Measurements from ENCODE around the gene NELL1. TPM values are rescaled to one million over a fixed set of nuclear protein-coding genes. Genes with fewer than 3 reads are reported as not detected.

NELL1 gene
- total RNA-seq, 4 donors from 2014 or later = not detected

DNA sequence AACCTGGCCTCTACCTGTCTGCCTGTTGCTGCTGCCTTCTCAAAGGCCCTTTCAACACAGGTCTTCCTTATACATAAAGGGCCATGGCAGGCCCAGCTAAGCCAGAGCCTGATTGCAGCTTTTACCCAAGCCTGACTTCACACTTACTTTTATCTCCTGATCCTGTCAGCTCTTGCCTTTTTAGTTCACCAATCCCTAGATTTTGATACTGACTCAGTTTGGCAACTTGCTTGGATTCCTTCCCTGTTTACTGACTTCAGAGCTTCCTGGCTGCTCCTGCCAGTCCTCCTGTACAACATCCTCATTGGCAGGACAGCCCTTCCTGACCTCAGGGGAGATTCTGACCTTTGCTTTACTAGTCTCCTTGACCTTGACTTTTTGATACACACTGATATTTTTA is 195.2 kb downstream of the NELL1 start:
- Histone ChIP-seq H3K9me3 (no peaks in the 10 kb centered on the region), H3K27me3 (no peaks in the 10 kb centered on the region), H3K4me3 (no peak overlapping the region), H3K4me1 (no peaks in the 10 kb centered on the region), H3K36me3 (no peaks in the 10 kb centered on the region), H3K27ac (no peak overlapping the region)
- ATAC-seq (no peak), DNase-seq (no peak)
- in situ Hi-C loops (cut with MboI; ENCODE audit: low sequenced_read_pairs in 4 of 4) (no loop called here), intact Hi-C loops (cut with DNase I; ENCODE audit: low total_unique reads) (no loop called here)
- TF ChIP-seq, protein P1, sequence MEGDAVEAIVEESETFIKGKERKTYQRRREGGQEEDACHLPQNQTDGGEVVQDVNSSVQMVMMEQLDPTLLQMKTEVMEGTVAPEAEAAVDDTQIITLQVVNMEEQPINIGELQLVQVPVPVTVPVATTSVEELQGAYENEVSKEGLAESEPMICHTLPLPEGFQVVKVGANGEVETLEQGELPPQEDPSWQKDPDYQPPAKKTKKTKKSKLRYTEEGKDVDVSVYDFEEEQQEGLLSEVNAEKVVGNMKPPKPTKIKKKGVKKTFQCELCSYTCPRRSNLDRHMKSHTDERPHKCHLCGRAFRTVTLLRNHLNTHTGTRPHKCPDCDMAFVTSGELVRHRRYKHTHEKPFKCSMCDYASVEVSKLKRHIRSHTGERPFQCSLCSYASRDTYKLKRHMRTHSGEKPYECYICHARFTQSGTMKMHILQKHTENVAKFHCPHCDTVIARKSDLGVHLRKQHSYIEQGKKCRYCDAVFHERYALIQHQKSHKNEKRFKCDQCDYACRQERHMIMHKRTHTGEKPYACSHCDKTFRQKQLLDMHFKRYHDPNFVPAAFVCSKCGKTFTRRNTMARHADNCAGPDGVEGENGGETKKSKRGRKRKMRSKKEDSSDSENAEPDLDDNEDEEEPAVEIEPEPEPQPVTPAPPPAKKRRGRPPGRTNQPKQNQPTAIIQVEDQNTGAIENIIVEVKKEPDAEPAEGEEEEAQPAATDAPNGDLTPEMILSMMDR (IDR thresholded peaks at IDR 0.05 in 4 of 5, conservative IDR thresholded peaks at IDR 0.05 in 1 of 5) = no peak
- no peak for TF ChIP-seq POLR2A (IDR thresholded peaks at IDR 0.05)

DNA sequence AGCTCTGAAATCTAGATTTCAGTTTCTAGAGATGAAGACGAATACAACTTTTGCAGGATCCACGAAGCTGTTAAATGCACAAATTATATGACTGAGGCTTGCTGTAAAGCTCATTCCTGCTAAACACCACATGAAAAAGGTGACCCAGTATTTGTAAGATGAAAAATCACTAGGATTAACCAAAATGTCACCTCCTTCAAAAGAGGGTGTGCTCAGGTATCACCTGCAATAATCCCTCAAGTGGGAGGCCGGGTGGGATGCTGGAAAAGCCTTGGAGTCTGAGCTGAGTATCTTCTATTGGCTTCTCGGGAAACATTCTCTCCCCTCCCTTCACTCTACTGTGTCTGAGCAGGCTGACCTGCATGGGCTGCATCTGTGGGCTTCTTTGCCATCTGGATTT is 195.8 kb downstream of the NELL1 start:
- no peak for TF ChIP-seq POLR2A (IDR thresholded peaks at IDR 0.05)
- TF ChIP-seq, protein P1 (IDR thresholded peaks at IDR 0.05 in 4 of 5, conservative IDR thresholded peaks at IDR 0.05 in 1 of 5) = no peak

GRCh38 chr11:20869123-20869522 is 199.7 kb downstream of the NELL1 start:
- H3K27ac ChIP-seq = no peak overlapping the region
- in situ Hi-C loops (cut with MboI; ENCODE audit: low sequenced_read_pairs in 4 of 4) (no loop called here), intact Hi-C loops (cut with DNase I; ENCODE audit: low total_unique reads) (no loop called here)
- ATAC-seq (no peak), DNase-seq (no peak)
- H3K4me3 ChIP-seq = no peak overlapping the region
- no peaks in the 10 kb centered on the region for H3K36me3 ChIP-seq
- no peaks in the 10 kb centered on the region for H3K27me3 ChIP-seq
- no peaks in the 10 kb centered on the region for H3K9me3 ChIP-seq
- no peaks in the 10 kb centered on the region for H3K4me1 ChIP-seq
- TF ChIP-seq, protein P1 (IDR thresholded peaks at IDR 0.05 in 4 of 5, conservative IDR thresholded peaks at IDR 0.05 in 1 of 5) = no peak

More for the DNA sequence above, 195.8 kb downstream of the NELL1 start:
- H3K27ac ChIP-seq = no peak overlapping the region
- no peaks in the 10 kb centered on the region for H3K36me3 ChIP-seq
- H3K4me1 ChIP-seq = no peaks in the 10 kb centered on the region
- H3K9me3 ChIP-seq = no peaks in the 10 kb centered on the region
- no peaks in the 10 kb centered on the region for H3K27me3 ChIP-seq
- intact Hi-C loops (cut with DNase I; ENCODE audit: low total_unique reads) (no loop called here), in situ Hi-C loops (cut with MboI; ENCODE audit: low sequenced_read_pairs in 4 of 4) (no loop called here)
- no peak for ATAC-seq
- no peak overlapping the region for H3K4me3 ChIP-seq
- no peak for DNase-seq

DNA sequence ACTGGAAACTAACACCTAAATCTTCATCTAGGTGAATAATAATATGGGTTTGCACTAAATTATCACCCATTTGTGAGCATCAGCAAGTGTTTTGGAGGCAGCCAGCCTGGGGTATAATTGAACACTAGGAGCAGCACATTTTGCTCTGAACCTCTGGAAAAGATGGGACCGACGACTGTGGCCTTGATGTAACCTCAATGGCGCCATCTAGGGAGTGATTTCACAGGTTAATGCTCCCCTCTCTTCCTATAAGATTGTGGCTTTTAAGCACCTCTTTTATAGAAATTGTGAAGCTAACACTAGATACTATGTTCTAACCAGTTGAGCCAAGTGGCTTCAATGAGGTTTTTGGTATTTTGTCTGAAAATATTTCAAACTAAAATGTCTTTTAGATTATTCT is 203.7 kb downstream of the NELL1 start:
- intact Hi-C loops (cut with DNase I; ENCODE audit: low total_unique reads) = no loop called here
- Histone ChIP-seq H3K27me3 (no peaks in the 10 kb centered on the region), H3K27ac (no peak overlapping the region), H3K4me3 (no peak overlapping the region), H3K9me3 (no peaks in the 10 kb centered on the region), H3K36me3 (no peaks in the 10 kb centered on the region), H3K4me1 (no peaks in the 10 kb centered on the region)
- in situ Hi-C loops (cut with MboI; ENCODE audit: low sequenced_read_pairs in 4 of 4) = no loop called here
- TF ChIP-seq, protein P1 (IDR thresholded peaks at IDR 0.05 in 4 of 5, conservative IDR thresholded peaks at IDR 0.05 in 1 of 5) = no peak
- no peak for TF ChIP-seq POLR2A (IDR thresholded peaks at IDR 0.05)
- DNase-seq (no peak), ATAC-seq (no peak)

- Histone ChIP-seq H3K27ac (no peak overlapping the region), H3K4me3 (no peak overlapping the region), H3K9me3 (no peaks in the 10 kb centered on the region), H3K27me3 (no peaks in the 10 kb centered on the region), H3K36me3 (no peaks in the 10 kb centered on the region), H3K4me1 (no peaks in the 10 kb centered on the region)
- intact Hi-C loops (cut with DNase I; ENCODE audit: low total_unique reads) (no loop called here), in situ Hi-C loops (cut with MboI; ENCODE audit: low sequenced_read_pairs in 4 of 4) (no loop called here)
- DNase-seq = no peak
- TF ChIP-seq POLR2A (IDR thresholded peaks at IDR 0.05) = no peak
- TF ChIP-seq, protein P1 (IDR thresholded peaks at IDR 0.05 in 4 of 5, conservative IDR thresholded peaks at IDR 0.05 in 1 of 5) = no peak
- ATAC-seq = no peak
Measured at GRCh38 chr11:20874358-20874757, 205.0 kb downstream of the NELL1 start.
